Left lung (tissue), 10 donors: Measurements from ENCODE around the gene CEP70. TPM values are rescaled to one million over a fixed set of nuclear protein-coding genes. Genes with fewer than 3 reads are reported as not detected.
"Not testable (repeated sequence)": the region's sequence is repeated elsewhere in the genome, so short reads cannot be mapped to it uniquely, and the experiment has no call there.

ENCODE experiments used
- ATAC-seq: fragments of 200-7000 bp; cut with Tn5 transposase; one replicate; pipeline ENCODE4 v1.9.1; 2020; ENCODE audit warnings: moderate library complexity
- DNase-seq, 4 donors: peaks; one replicate each; pipeline ENCODE4 v3.0.0-alpha.2; 2013 to 2020
- H3K27ac ChIP-seq, 2 donors: fragments of 200-600 bp; sonication (generic) in 1 of 2; one replicate each; pipeline versions ENCODE4 v1.5.0 to v1.8.0; 2020 to 2021
- H3K27me3 ChIP-seq, 2 donors: fragments of 200-600 bp; sonication (generic) in 1 of 2; one replicate each; pipeline versions ENCODE4 v1.5.0 to v1.8.0; 2020 to 2021
- H3K36me3 ChIP-seq, 2 donors: fragments of 200-600 bp; sonication (generic) in 1 of 2; one replicate each; pipeline versions ENCODE4 v1.5.0 to v1.8.0; 2020 to 2021
- H3K4me1 ChIP-seq, 2 donors: fragments of 200-600 bp; one replicate each; pipeline ENCODE4 v1.8.0; 2021
- H3K4me3 ChIP-seq, 2 donors: fragments of 200-600 bp; sonication (generic) in 1 of 2; one replicate each; pipeline versions ENCODE4 v1.5.0 to v1.8.0; 2020 to 2021; ENCODE audit warnings: mild to moderate bottlenecking in 1 of 2
- H3K9me3 ChIP-seq, 2 donors: fragments of 200-600 bp; sonication (generic) in 1 of 2; one replicate each; pipeline versions ENCODE4 v1.5.0 to v1.8.0; 2020 to 2021
- intact Hi-C, 2 donors: fragments of 100-400 bp; cut with DNase I; formaldehyde crosslinking; loops; one replicate each; pipeline versions ENCODE4 v1.11.2 to v1.14.2; 2022
- polyA plus RNA-seq, 6 donors: library from polyadenylated mRNA; unstranded; fragments of 120-200 nt; gene quantifications; one replicate each; pipeline ENCODE4 v1.2.1, GENCODE V29; 2013; ENCODE audit not compliant: insufficient read length in 6 of 6
- total RNA-seq, 2 donors: library from RNA; stranded (reverse); fragmentation: NEBNext Ultra II Directional; extraction: Animal tissue kit (Norgen Biotek cat#: 25700); gene quantifications; one replicate each; pipeline ENCODE4 v1.2.1, GENCODE V29; 2021
- TF ChIP-seq, protein P1 (sequence below), 2 donors: fragments of 200-600 bp; sonication (generic) in 1 of 2; IDR thresholded peaks; one replicate each; pipeline versions ENCODE4 v1.5.0 to v1.8.0; 2021; ENCODE audit warnings: antibody characterized with exemption in 2 of 2
- donor health status: DM: no; HTN: yes; CAD: no.
- donor health status: DM: no; HTN: no; CAD: no.

CEP70 gene
- total and polyA plus RNA-seq, 8 donors, result 31.2 to 65.4 (median 55.4) TPM

DNA sequence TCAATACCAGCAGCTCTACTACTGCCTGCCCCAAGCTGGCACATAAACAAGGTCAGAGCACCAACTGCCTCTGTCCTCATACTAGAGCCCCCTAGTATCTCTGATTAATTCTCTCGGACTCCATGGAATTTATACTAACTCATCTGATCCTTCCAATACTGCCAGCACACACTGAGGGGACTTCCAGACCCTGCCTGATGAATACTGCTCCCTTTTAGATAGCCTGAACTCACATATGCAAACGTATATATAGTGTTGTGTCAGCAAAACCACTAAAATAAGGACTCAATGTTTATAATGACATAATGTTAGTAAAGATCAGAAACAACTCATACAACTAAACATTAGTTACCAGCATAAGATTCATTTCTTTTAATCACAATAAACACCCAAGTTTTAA is 25.0 kb downstream of the CEP70 start:
- Histone ChIP-seq H3K9me3 (peaks cover 0 to 3% of the 10 kb centered on the region in 2 donors), H3K27me3 (no peaks in the 10 kb centered on the region), H3K4me3 (no peak overlapping the region), H3K36me3 (peaks cover 0 to 8% of the 10 kb centered on the region in 2 donors), H3K4me1 (no peaks in the 10 kb centered on the region), H3K27ac (no peak overlapping the region)
- intact Hi-C loops, result no loop called here
- no peak for ATAC-seq
- DNase-seq, result no peak
- TF ChIP-seq, protein P1, sequence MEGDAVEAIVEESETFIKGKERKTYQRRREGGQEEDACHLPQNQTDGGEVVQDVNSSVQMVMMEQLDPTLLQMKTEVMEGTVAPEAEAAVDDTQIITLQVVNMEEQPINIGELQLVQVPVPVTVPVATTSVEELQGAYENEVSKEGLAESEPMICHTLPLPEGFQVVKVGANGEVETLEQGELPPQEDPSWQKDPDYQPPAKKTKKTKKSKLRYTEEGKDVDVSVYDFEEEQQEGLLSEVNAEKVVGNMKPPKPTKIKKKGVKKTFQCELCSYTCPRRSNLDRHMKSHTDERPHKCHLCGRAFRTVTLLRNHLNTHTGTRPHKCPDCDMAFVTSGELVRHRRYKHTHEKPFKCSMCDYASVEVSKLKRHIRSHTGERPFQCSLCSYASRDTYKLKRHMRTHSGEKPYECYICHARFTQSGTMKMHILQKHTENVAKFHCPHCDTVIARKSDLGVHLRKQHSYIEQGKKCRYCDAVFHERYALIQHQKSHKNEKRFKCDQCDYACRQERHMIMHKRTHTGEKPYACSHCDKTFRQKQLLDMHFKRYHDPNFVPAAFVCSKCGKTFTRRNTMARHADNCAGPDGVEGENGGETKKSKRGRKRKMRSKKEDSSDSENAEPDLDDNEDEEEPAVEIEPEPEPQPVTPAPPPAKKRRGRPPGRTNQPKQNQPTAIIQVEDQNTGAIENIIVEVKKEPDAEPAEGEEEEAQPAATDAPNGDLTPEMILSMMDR (IDR thresholded peaks at IDR 0.05), result no peak

DNA sequence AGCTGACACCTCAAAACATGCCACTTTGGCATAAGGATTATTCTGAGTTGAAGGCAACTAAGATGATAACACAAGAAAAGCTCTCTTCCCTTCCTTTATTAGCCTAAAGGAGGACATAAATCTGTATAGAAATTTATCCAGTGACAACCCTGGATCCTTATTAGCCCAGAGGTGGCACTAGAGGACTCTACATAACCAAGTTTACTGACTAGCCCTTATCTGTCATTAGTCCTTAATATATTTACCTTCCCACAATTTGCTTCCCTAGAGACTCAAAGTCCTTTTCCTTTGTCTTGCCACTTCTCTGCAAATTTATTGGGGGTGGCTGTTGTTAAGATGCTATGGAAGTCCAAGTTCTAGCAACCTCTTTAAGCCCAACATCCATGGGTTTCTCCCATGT is 26.7 kb downstream of the CEP70 start:
- Histone ChIP-seq H3K27ac (no peak overlapping the region), H3K4me1 (no peaks in the 10 kb centered on the region), H3K4me3 (no peak overlapping the region), H3K36me3 (peaks cover 0 to 5% of the 10 kb centered on the region in 2 donors), H3K9me3 (no peaks in the 10 kb centered on the region), H3K27me3 (no peaks in the 10 kb centered on the region)
- DNase-seq (no peak), ATAC-seq (peak; percentile 78)
- intact Hi-C loops, result no loop called here
- TF ChIP-seq, protein P1 (IDR thresholded peaks at IDR 0.05), result no peak

DNA sequence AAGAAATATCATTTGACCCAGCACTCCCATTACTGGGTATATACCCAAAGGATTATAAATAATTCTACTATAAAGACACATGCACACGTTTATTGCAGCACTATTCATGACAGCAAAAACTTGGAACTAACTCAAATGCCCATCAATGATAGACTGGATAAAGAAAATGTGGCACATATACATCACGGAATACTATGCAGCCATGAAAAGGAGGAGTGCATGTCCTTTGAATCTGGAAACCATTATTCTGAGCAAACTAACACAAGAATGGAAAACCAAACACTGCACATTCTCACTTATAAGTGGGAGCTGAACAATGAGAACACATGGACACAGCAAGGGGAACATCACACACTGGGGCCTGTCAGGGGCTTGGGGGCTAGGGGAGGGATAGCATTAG is 27.8 kb downstream of the CEP70 start:
- H3K4me1 ChIP-seq, H3K36me3 ChIP-seq, DNase-seq, H3K27me3 ChIP-seq, intact Hi-C loops, H3K4me3 ChIP-seq, H3K9me3 ChIP-seq, H3K27ac ChIP-seq, ATAC-seq: not testable (repeated sequence)

DNA sequence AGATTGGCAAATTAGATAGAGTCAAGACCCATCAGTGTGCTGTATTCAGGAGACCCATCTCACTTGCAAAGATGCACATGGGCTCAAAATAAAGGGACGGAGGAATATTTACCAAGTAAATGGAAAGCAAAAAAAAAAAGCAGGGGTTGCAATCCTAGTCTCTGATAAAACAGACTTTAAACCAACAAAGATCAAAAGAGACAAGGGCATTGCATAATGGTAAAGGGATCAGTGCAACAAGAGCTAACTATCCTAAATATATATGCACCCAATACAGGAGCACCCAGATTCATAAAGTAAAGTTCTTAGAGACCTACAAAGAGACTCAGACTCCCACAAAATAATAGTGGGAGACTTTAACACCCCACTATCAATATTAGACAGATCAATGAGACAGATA is 31.2 kb downstream of the CEP70 start:
- Histone ChIP-seq H3K9me3 (peaks cover 0 to 28% of the 10 kb centered on the region in 2 donors), H3K27ac (peak overlapping the region in 1 of 2 donors; percentile 26), H3K36me3 (peaks cover 0 to 11% of the 10 kb centered on the region in 2 donors)
- DNase-seq, H3K4me1 ChIP-seq, H3K4me3 ChIP-seq, ATAC-seq, intact Hi-C loops, H3K27me3 ChIP-seq: not testable (repeated sequence)

DNA sequence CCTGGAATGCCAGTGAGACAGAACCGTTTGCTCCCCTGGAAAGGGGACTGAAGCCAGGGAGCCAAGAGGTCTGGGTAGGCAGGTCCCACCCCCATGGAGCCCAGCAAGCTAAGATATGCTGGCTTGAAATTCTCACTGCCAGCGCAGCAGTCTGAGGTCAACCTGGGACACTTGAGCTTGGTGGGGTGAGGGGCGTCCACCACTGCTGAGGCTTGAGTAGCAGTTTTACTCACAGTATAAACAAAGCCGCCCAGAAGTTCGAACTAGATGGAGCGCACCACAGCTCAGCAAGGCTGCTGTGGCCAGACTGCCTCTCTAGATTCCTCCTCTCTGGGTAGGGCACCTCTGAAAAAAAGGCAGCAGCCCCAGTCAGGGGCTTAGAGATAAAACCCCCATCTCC is 33.6 kb downstream of the CEP70 start:
- Histone ChIP-seq H3K9me3 (peaks cover 0 to 48% of the 10 kb centered on the region in 2 donors), H3K27me3 (no peaks in the 10 kb centered on the region), H3K4me3 (no peak overlapping the region), H3K27ac (no peak overlapping the region), H3K4me1 (no peaks in the 10 kb centered on the region), H3K36me3 (peaks cover 0 to 13% of the 10 kb centered on the region in 2 donors)
- TF ChIP-seq, protein P1 (IDR thresholded peaks at IDR 0.05), result no peak
- peak; percentile 75 for ATAC-seq
- no peak for DNase-seq
- intact Hi-C loops, result no loop called here

DNA sequence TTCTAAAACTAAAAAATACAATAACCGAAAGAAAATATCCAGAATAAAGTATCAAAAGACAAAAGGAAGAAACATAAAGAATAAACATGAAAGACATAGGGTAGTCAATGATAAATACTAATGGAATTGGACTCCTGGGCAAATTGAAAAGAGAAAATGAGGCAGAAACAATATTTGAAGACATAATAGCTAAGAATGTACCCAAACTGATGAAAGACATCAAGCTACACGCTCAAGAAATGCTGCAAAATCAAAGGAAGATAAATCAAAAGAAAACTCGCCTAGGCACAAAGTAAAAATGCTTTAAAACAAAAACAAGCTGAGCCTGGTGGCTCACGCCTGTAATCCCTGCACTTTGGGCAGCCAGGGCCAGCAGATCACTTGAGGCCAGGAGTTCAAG is 34.9 kb downstream of the CEP70 start:
- Histone ChIP-seq H3K4me3 (no peak overlapping the region), H3K27me3 (no peaks in the 10 kb centered on the region), H3K9me3 (peaks cover 0 to 55% of the 10 kb centered on the region in 2 donors), H3K36me3 (peaks cover 0 to 13% of the 10 kb centered on the region in 2 donors), H3K4me1 (no peaks in the 10 kb centered on the region), H3K27ac (no peak overlapping the region)
- no peak for DNase-seq
- intact Hi-C loops, result no loop called here
- no peak for ATAC-seq
- TF ChIP-seq, protein P1 (IDR thresholded peaks at IDR 0.05), result no peak

DNA sequence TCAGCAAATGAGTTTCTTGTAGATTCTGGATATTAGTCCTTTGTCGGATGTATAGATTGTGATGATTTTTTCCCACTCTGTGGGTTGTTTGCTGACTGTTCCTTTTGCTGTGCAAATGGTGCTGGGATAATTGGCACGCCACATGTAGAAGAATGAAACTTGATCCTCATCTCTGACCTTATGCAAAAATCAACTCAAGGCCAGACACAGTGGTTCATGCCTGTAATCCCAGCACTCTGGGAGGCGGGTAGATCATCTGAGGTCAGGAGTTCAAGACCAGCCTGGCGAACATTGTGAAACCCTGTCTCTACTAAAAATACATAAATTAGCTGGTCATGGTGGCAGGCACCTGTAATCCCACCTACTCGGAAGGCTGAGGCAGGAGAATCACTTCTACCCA is 39.3 kb downstream of the CEP70 start:
- peaks cover 0 to 66% of the 10 kb centered on the region in 2 donors for H3K9me3 ChIP-seq
- H3K27ac ChIP-seq, intact Hi-C loops, H3K36me3 ChIP-seq, ATAC-seq, H3K27me3 ChIP-seq, H3K4me3 ChIP-seq, H3K4me1 ChIP-seq, DNase-seq: not testable (repeated sequence)

DNA sequence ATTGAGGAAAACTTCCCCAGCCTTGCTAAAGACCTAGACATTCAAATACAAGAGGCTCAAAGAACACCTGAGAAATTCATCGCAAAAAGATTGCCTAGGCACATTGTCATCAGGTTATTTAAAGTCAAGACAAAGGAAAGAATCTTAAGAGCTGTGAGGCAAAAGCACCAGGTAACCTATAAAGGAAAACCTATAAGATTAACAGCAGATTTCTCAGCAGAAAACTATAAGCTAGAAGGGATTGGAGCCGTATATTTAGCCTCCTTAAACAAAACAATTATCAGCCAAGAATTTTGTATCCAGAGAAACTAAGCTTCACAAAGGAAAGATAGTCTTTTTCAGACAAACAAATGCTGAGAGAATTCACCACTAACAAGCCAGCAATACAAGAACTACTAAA is 43.1 kb downstream of the CEP70 start:
- H3K4me3 ChIP-seq, intact Hi-C loops, DNase-seq, H3K27me3 ChIP-seq, ATAC-seq, H3K4me1 ChIP-seq, H3K27ac ChIP-seq: not testable (repeated sequence)
- Histone ChIP-seq H3K36me3 (peaks cover 0 to 37% of the 10 kb centered on the region in 2 donors), H3K9me3 (peaks cover 0 to 62% of the 10 kb centered on the region in 2 donors)
